HG03520 (cell line): ENCODE measurements around the gene ADAM8.

Experiments
- ATAC-seq: cut with Tn5 transposase; IDR thresholded peaks from one replicate; pipeline ENCODE4 v1.9.1; 2021; ENCODE audit warnings: mild to moderate bottlenecking, moderate library complexity; ENCODE audit not compliant: unreplicated experiment

Gene ADAM8

GRCh38 chr10:133214468-133215410 is 61.9 kb downstream of the ADAM8 start:
- ATAC-seq: no peak

- no peak for ATAC-seq
Observed at GRCh38 chr10:133213641-133214467, 62.8 kb downstream of the ADAM8 start.

GRCh38 chr10:133212853-133213494 is 63.7 kb downstream of the ADAM8 start:
- ATAC-seq: no peak
